Inflammatory macrophage treated with lipopolysaccharide for 1 hour (primary cell): ENCODE data around the gene TTC39B.
"Not testable (repeated sequence)": the region's sequence is repeated elsewhere in the genome, so short reads cannot be mapped to it uniquely, and the experiment has no call there.

Experiments used
- DNase-seq, 2 donors: peaks; one replicate each; pipeline ENCODE4 v3.0.0-alpha.2; 2020 to 2022

TTC39B gene

DNA sequence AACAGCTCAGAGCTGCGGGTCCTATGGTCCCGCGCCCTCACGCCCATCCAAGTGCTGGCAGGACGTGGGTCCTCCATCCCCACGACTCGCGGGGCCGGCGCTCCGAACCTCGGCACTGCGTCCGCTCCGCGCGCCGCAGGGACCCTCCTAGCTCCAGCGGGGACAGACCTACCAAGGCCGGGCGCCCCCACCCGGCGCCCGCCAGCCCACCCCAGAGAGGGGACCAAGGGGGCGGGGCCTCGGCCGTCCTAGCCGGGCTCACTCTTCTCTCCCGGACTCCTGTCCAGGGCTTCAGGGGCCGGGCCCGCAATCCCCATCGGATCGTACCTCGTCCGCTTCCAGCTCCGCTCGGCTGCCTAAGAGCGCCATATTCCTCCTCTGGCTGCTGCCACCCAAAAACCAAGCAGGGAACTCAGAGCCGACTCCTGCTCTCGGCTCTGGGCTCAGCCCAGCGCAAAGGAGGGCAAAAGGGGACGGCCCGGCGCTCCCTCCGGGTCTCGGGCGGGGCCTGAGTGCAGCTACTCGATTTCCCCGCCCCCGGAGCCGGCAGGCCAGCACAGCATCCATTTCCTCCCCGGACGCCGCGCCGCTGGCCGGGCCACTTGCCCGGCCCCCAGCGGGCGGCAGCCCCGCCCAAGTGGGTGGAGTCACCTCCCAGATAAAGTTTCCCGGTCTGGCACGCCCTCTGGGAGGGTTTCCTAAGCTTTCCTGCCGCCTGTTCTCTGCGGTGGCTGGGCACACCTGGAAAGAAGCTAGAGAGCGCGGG is at the start of gene TTC39B:
TSS of gene TTC39B (minus strand) at position 460 of the 766 bp plus-strand sequence. CDS start at position 369, 91 bp downstream.
- DNase-seq: peak; percentile 93

DNA sequence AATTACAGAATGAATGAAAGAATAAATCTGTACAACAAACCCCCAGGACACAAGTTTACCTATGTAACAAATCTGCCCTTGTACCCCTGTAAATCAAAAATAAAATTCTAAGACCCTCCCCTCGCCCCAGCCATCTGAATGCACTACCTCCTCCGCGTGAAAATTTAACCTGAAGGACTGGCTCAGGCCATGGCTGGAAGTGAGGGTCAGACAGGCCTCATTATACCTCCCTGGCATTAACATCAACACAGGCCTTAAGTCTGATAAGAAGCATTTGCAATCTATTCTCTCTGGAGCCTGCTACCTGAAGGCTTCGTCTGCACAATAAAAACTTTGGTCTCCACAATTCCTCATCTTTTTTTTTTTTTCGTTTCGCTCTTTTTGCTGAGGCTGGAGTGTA is 48.7 kb upstream of the TTC39B start:
- DNase-seq: no peak

DNA sequence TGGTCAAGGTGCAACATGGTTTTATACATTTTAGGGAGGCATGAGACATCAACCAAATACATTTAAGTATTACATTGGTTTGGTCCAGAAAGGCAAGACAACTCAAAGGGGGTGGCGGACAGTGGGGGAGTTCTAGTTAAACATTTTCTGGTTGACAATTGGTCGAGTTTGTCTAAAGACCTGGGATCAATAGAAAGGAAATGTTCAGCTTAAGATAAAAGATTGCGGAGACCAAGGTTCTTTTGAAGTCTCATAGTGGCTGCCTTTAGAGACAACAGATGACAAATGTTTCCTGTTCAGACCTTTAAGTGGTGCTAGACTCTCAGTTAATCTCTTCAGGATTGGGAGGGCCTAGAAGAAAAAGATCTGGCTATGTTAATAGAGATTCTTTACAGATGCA is 47.7 kb upstream of the TTC39B start:
- DNase-seq: no peak

DNA sequence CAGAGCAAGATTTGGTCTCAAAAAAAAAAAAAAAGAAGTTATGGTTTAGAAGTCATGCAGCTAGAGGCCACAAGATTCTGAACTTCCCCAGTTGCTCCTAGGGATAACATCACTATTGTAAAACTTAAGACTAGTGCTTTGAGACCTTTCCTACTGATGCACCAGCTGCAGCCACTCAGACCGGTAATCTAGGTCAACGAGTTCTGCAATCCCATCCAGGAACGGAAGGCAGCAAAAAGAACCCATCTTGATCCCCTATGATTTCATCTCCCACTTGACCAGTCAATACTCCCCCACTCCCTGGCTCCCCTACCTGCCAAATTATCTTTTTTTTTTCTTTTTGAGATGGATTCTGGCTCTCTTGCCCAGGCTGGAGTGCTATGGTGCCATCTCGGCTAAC is 46.9 kb upstream of the TTC39B start:
- no peak for DNase-seq

DNA sequence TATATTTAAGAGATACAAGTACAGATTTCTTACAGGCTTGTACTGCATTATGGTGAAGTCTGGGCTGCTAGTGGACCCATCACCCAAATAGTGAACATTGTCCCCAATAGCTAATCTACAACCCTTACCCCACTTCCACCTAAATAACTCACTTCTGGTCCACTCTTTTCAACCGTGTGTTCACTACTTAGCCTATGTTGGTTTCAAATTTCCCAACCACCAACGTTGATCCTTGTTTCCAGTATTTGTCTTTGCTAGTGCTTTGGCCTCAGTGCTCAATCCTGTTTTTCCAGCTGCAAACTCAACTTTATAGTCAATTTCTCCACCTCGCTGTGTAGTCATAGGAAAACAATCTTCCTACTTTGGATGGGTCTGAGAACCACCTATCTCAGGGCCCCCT is 45.3 kb upstream of the TTC39B start:
- DNase-seq: no peak

DNA sequence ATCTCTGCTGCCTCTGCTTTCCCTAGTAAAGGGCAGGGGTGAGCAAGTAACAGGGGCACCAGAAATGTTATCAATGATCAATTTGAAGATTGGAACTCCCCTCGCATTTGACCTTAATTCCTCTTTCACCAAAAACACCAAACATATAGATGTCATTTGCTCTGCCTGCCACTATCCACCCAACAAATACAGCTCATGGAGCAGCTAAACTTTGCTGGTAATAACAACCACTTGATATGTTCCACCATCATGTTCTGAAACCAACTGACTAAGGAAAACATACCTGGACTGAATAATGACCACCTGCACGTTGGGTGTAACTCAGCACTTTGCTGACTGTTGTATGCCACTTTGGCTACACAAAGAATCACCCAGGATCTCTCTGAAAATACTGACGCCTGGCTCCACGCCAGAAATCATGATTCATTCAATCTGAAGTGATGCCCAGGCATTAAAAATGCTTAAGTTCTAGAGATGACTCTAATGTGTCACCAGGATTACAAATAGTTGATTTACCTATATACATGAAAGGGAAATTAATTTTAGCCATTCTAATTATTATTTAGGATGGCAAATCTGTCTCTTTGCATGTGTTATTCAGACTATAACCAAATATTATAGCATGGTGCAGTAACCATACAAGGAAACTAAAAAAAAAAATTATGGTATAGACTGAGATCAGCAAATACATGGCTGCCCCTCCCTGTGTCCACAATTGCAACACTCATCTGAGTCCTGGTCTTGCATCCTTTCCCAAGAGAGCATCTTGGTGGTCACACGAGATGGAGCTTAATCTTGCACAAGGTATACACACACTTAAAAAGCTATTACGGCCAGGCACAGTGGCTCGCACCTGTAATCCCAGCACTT is 43.1 kb upstream of the TTC39B start:
- DNase-seq: no peak

DNA sequence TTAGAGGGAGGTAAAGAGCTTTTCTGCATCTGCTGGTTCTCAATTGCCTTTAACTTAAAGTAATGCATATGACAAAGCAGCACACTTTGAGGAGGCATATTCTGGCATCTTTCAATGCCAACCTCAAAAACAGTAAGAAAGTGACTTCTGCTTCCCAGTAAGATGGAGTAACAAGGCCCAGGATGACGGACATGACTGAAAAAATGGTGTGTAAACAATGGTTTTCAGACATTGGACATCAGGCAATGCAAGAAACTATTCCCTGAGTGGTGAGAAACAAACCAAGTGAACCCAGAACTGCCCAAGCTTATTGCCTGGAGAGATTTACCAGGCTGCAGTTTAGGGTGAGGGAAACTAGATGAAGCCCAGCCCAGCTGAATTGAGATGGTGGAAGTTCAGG is 39.8 kb upstream of the TTC39B start:
- DNase-seq: no peak

DNA sequence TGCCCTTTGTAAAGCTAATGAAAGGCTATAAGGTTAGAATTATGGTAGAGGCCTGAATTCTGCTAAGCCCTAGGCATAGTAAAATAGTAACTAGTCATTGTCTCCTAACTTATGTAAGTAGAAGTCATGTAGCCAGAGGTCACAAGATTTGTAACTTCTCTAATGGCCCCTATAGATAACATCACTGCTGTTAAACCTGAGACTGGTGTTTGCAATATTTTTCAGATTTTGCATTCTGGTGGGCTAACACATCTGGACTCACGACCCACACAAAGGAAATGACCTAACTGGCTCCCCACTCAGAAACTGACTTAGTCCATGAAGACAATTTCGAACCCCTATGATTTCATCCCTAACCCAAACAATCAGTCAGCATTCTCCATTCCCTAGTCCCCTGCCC is 37.2 kb upstream of the TTC39B start:
- DNase-seq: peak; percentile 20 to 46

DNA sequence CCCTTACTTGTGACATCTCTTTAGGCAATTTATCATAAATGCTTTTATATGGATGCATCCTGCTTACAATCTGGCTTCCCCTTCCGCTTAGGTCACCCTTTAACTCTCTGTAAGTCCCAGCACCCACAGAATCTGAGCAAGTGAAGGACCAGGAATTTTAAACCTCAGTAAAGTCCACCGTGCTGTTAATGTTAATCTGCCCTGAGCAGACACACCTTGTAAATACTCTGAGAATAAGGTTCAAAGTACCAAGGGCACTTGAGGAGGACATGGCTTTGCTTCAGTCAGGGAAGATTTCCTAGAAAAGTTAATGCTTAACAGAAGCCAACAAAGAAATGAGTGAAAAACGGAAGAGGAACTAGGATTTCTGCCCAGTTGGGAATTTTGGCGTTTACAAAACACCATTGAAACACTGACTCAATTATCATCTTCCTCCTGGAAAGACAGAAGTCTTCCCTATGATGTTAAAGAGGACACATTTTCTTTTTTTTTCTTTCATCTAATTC is 26.4 kb upstream of the TTC39B start:
- peak; percentile 76 to 79 for DNase-seq

DNA sequence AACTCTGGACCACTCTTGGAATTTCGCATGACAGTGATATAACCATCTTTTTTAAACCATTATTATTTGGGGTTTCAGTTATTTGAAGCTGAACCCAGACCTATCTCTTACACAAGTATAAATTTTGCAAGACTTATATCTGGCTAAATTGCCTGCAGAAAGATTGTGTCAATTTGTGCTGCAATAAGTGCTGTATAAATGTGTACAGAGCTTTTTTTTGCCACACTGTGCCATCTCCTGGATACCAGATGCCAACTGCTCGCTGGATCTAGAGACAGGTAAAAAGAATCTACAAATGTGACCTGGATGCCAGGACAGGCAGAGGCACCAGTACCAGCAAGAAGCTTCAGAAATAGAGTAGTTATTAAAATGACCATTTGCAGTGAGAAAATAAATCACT is 25.9 kb upstream of the TTC39B start:
- DNase-seq: peak; percentile 18 to 19

DNA sequence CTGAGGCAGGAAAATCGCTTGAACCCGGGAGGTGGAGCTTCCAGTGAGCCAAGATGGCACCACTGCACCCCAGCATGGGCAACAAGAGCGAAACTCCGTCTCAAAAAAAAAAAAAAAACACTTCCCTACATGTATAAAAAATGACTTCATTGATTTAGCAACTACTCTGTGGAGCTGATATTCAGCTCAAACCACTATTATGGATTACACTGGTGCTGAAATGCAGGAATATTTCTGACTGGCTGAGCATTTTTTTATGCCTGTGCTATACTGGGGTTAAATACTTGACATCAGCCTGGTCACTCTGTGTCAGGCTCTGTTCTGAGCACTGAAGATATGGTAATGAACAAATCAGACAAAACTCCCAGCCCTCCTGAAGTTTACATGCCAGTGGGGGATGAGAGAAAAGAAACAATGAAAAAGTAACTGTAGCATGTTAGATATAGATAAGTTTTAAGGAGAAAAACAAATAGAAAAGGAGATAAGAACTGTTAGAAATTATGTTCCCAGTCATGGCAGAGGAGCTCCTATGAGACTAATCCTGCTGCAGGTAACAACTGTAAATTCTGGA is 22.6 kb upstream of the TTC39B start:
- peak; percentile 64 to 79 for DNase-seq

DNA sequence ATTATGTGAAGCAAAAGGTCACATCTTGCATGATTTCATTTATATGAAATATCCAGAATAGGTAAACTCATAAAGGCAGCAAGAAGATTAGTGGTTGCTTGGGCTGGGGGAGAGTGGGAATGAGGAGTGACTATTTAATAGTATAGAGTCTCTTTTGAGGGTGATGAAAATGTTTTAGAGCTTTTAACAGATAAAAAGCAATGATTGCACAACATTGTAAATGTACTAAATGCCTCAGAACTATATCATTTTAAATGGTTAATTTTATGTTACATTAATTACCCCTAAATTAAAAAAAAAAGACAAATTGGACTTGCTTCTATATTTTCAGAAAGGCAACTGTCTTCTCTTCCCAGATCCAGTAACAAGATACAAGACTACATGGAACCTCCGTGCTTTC is 21.9 kb upstream of the TTC39B start:
- DNase-seq: no peak

DNA sequence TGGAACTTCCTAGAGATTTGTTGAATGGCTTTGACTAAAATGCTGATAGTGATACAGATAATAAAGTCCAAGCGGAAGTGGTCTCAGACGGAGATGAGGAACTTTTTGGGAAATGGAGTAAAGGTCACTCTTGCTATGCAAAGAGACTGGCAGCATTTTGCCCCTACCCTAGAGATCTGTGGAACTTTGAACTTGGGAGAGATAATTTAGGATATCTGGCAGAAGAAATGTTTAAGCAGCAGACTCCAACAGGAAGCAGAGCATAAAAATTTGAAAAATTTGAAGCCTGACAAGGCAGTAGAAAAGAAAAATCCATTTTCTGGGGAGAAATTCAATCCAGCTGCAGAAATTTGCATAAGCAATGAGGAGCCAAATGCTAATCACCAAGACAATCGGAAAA is 15.7 kb upstream of the TTC39B start:
- not testable (repeated sequence) for DNase-seq

DNA sequence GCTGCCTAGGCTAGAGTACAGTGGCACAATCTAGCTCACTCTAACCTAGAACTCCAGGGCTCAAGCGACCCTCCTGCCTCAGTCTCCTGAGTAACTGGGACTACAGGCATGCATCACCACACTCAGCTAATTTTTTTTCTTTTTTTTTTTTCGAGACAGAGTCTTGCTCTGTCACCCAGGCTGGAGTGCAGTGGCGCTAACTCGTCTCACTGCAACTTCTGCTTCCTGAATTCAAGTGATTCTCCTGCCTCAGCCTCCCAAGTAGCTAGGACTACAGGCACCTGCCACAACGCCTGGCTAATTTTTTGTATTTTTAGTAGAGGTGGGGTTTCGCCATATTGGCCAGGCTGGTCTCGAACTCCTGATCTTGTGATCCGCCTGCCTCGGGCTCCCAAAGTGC is 12.6 kb upstream of the TTC39B start:
- DNase-seq: not testable (repeated sequence)

DNA sequence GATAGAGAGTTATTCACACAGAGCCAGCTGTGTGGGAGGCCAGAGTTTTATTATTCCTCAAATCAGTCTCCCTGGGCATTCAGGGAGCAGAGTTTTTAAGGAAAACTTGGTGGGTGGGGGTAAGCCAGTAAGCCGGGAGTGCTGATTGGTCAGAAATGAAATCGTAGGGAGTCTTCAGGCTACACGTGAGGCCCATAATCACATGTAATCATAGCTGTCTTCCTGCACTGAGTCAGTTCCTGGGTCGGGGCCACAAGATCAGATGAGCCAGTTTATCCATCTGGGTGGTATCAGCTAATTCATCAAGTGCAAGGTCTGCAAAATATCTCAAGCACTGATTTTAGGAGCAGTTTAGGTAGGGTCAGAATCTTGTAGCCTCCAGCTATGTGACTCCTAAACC is 10.8 kb upstream of the TTC39B start:
- no peak for DNase-seq

DNA sequence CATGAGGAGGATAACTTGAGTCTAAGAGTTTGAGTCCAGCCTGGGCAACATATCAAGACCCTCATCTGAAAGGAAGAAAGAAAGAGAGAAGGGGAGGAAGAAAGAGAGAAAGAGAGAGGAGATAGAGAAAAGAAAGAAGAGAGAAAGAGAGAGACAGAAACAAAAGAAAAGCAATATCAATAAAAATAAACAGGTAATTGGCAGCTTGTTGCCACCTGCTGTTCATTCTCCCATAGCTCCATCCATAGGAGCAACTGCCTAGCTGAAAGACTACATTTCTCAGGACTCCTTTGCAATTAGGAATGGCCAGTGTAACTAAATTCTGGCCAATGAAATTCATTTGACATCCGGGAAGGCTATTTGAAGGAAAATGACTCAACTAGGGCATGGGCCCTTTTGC is 4.6 kb upstream of the TTC39B start:
- no peak for DNase-seq

DNA sequence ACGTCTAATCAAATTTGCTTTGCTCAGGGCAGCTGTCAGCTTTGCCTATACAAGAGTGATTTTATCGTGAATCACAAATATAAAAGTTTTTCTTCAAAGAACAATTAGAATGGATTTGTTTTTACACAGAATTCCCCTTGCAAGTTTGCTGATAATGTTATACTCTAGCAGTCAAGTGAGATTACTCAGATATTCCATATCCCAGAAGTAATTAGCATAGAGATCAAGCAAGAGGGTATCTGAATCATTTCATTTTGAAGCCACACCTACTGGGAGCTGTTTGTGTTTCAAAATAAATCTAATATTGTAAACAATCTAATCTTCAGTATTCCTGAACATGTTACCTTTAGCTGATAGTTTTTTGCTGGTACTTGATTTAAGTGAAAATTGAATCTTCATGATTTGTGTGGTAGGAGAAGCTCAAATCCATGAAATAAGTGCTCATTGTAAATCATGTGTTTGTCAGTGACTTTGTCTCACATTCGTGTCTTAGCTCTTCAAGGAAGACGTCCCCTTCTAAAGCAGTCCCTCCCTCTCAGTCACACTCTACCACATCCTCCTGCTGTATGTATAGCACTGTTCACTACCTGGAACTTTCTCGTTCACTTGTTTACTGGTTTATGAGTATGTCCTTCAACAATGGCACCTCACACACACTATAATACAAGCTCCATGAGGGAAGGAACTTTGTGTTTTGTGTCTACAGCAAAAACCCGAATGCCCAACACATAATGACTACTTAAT is 3.3 kb upstream of the TTC39B start:
- DNase-seq: no peak

DNA sequence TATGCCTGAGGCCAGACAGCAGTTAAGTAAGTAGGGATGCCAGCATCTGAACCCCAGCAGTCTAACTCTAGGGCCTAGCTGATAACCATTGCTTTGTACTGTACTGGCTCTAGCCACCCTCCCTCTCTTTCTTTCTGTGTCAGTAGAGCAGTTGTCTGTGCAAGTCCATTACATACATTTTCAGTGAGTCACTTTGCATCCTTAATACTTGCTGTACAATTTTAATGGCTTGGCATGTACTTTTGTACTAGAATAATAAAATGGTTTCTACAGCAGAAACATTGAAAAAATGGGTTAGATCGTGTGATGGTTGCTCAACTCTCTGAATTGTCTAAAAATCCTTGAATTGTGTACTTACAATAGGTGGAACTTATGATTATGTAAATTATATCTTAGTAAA is 1.5 kb upstream of the TTC39B start:
- DNase-seq: no peak

DNA sequence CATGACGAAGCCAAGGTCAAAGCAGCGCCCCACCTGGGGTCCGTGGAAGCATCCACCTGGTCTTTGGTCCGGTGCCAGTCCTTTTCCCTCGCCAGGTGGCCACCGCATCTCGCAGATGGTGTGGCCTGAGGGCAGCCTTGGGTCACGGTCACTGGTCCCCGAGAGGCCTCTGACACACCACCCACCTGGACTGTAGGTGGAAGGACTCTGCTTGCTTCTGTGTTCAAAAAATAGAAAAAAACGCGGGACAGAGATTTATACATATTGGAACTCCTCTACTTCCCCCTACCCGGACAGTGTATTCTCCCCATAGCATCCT is 466 bp upstream of the TTC39B start:
- DNase-seq: no peak

DNA sequence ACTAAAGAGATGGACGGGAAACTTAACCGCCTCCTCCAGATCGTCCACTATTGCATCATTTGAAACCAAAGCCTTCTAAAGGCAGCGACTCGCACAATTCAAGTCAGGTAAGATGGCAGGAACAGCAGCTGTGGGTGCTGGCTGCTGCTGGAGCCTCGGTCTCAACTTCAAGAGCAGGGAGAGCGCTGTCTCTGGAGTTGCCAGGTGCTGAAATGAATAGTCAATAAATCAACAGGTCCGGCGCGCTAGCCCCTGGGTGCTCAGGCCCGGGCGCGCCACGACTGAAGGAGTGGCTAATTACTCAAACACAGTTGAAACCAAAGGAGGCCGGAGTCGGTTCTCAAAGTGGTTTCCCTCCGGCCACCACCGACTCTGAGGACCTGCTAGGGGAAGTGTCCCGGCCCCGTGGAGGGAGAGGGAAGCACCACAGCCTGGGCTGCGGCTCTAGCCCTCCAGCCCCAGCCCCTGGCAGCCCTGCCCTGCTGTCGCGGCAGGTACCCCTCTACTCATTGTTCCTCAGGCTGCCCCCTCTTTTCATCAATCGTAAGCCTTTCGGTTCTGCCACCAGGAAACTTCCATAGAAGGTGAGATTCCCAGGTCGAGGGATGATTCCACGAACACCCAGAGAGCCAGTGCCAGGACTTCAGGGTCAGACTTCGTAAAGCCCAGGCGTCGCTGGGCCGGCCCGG is 804 bp downstream of the TTC39B start:
- DNase-seq: peak; percentile 57 to 60

DNA sequence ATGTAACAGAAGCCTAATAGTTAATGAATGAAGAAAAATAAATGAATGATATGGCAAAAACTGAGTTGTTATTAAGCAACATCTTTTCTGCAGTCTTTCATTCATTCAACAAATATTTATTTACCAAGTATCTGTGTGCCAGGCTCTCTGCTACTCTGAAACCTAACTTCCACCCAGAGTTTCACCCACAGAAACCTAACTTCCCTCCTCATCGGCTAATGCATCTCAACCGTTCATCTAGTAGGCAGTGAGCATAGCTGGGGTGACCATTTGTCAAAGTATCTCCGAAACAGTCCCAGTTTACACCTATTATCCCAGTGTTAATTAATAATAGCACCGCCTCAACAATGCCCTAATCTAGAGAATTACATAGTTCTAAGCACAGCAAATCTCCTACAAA is 1.5 kb downstream of the TTC39B start:
- DNase-seq: peak in 1 of 2 donors; percentile 49

DNA sequence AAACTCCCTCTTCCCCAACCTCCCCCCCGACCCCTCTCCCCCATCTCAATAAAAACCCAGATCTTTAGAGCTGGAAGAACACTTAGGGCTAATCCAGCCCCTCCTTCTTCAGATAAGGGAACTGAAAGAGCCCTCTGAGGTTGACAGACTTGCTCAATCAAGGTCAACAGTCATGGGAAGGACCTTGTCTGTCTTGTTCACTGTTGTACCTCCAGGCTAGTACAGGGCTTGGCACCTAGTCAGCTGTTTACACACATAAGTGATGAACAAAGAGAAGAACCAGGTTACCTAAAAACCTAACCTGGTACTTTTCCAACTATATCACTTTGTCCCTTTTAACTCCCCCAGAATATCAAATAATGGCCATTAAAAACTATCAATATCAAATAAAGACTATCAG is 2.4 kb downstream of the TTC39B start:
- DNase-seq: peak in 1 of 2 donors; percentile 51
